Measurements from ENCODE around the gene MGAT4D.
"Not testable (repeated sequence)": the region's sequence is repeated elsewhere in the genome, so short reads cannot be mapped to it uniquely, and the experiment has no call there.

MGAT4D gene

DNA sequence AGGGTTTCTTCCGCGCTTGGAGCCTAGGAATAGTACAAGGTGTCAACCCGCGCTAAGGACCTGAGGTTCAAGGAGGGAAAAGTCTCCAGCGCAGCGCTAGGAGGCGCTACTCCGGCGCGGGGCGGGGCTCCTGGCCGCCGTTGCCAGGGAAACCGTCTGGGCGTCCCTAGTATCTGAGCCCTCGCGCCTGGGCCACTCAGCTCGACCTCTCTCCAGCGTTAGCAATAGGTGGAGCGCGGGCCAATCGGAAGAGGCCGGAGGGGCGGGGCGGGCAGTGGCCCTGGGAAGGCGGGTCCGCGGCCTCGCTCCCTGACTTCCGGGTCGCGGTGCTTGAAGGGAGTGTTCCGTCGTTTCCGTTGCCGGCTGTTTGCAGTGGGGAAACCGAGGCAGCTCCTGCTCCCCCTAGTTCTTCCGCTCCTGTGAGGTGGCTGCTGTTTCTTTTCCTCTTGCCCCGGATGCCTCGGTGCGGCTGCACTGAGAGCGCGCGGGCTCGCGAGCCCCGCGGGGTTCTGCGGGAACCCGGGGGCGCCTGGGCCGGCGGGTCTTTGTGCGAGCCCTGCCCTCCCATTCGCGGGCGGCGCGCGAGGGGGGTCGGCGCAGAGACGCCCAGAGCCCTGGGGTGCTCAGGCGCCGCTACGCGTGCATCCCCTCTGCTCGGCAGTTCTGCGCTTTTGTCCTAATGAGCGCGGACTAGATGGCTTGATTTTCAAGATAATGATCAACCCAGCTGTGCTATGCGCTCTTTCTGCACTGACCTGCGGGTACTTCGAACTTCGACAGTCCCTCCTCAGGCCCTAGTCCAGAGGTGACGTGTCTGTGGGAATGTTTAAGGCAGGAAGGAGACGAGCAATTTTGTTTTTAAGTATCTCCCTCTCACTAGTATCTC, 26.0 kb upstream of the MGAT4D start, which contains the start of gene ELMOD2:
Gene ELMOD2 (plus strand): TSS at position 312 of the 886 bp plus-strand sequence. CDS start 1,261 bp downstream, outside the sequence.
- H3K4me1 ChIP-seq (ENCODE audit: insufficient read depth, low read length), result peaks cover 23% of the 10 kb centered on the region
- peak within 1 kb of the TSS; percentile 25 to 76 for H3K4me3 ChIP-seq (ENCODE audit: low read depth in 1 of 2, low read length in 2 of 2)
- peak within 1 kb of the TSS; percentile 71 for H3K9ac ChIP-seq (ENCODE audit: low read depth, low read length)
- H4K20me1 ChIP-seq (ENCODE audit: insufficient read depth, low read length), result no peaks in the 10 kb centered on the region
- H3K27me3 ChIP-seq (ENCODE audit: insufficient read depth, low read length, poor library complexity), result no peaks in the 10 kb centered on the region
- ATAC-seq (ENCODE audit: insufficient read depth, low read depth) (peak; percentile 99), DNase-seq (peak; percentile 98)
- peak within 1 kb of the TSS; percentile 92 for H2AFZ ChIP-seq (ENCODE audit: low read depth, low read length)
- H3K4me2 ChIP-seq (ENCODE audit: insufficient read depth, low read length), result peak within 1 kb of the TSS; percentile 88
- no peak for TF ChIP-seq EZH2 (IDR thresholded peaks at IDR 0.05; ENCODE audit: borderline replicate concordance, low read depth, low read length, severe bottlenecking)
- peak; percentile 93 for TF ChIP-seq CTCF (IDR thresholded peaks at IDR 0.05; ENCODE audit: borderline replicate concordance, extremely low read depth, low read length, poor library complexity, severe bottlenecking)
- peaks cover 11% of the 10 kb centered on the region; the same call in 1 of the 2 replicates for H3K36me3 ChIP-seq (ENCODE audit: insufficient read depth, low read length)
- peaks cover 15% of the 10 kb centered on the region for H3K79me2 ChIP-seq (ENCODE audit: insufficient read depth, low read length)
- H3K27ac ChIP-seq (ENCODE audit: low read length), result peak within 1 kb of the TSS; percentile 85
- no peaks in the 10 kb centered on the region for H3K9me3 ChIP-seq (ENCODE audit: insufficient read depth, low read length, severe bottlenecking)

DNA sequence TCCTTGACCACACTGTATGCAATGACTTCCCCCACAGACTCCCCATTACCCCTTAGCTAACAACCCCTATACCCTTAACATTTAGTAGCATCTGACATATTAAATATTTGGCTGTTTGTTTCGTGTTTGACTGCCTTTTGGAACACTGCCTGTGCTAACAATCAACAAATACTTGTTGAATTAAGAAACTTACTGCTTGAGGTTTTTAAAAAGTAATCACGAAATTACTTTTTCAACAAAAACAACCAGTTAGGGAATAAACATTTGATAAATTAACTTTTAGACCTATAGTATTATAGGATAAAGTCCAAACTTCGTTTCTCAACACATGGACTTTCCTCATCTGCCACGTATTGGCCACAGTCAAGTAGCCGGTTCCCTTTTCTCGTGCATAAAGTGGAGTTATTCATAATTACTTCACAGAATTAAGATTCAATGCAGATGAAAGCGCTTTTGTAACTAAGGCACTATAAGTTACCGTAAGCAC, 25.3 kb upstream of the MGAT4D start:
- peak overlapping the region; percentile 56; the same call in 1 of the 2 replicates for H3K27ac ChIP-seq (ENCODE audit: low read length)
- H3K4me3 ChIP-seq (ENCODE audit: low read depth in 1 of 2, low read length in 2 of 2), result peak overlapping the region in 1 of 2 experiments; percentile 76; a peak in 2 of 4 replicates
- no peaks in the 10 kb centered on the region for H3K27me3 ChIP-seq (ENCODE audit: insufficient read depth, low read length, poor library complexity)

DNA sequence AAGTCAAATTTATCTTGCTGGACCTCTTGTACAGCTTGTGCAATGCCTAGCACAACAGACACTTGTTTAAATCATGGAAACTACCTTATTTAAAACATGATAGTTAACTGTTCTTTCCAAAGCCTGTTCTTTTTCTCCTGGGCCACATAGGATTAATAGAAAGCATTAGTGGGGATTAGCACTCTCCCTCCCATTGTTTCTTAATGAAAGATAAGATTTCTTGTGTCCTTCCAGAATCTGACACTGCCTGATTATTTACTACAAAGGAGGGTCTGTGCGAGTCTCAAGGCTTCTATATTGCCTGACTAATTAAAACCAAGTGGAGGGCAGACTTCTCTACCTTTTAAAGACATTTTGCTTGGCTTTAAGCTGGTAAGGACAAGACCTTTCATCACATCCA, 17.3 kb upstream of the MGAT4D start:
- Histone ChIP-seq H3K79me2 (ENCODE audit: insufficient read depth, low read length) (no peaks in the 10 kb centered on the region), H4K20me1 (ENCODE audit: insufficient read depth, low read length) (no peaks in the 10 kb centered on the region), H2AFZ (ENCODE audit: low read depth, low read length) (no peak overlapping the region), H3K9ac (ENCODE audit: low read depth, low read length) (no peak overlapping the region), H3K4me1 (ENCODE audit: insufficient read depth, low read length) (no peaks in the 10 kb centered on the region), H3K4me3 (ENCODE audit: low read depth in 1 of 2, low read length in 2 of 2) (no peak overlapping the region), H3K27me3 (ENCODE audit: insufficient read depth, low read length, poor library complexity) (no peaks in the 10 kb centered on the region), H3K36me3 (ENCODE audit: insufficient read depth, low read length) (no peaks in the 10 kb centered on the region), H3K27ac (ENCODE audit: low read length) (no peak overlapping the region), H3K9me3 (ENCODE audit: insufficient read depth, low read length, severe bottlenecking) (no peaks in the 10 kb centered on the region), H3K4me2 (ENCODE audit: insufficient read depth, low read length) (no peak overlapping the region)
- TF ChIP-seq CTCF (IDR thresholded peaks at IDR 0.05; ENCODE audit: borderline replicate concordance, extremely low read depth, low read length, poor library complexity, severe bottlenecking), result no peak
- TF ChIP-seq EZH2 (IDR thresholded peaks at IDR 0.05; ENCODE audit: borderline replicate concordance, low read depth, low read length, severe bottlenecking), result no peak
- no peak for DNase-seq
- ATAC-seq (ENCODE audit: insufficient read depth, low read depth), result no peak

More for the DNA sequence above, 25.3 kb upstream of the MGAT4D start:
- DNase-seq (no peak), ATAC-seq (ENCODE audit: insufficient read depth, low read depth) (no peak)
- Histone ChIP-seq H3K4me2 (ENCODE audit: insufficient read depth, low read length) (peak overlapping the region; percentile 88), H4K20me1 (ENCODE audit: insufficient read depth, low read length) (no peaks in the 10 kb centered on the region), H3K9ac (ENCODE audit: low read depth, low read length) (peak overlapping the region; percentile 31; the same call in 1 of the 2 replicates), H3K36me3 (ENCODE audit: insufficient read depth, low read length) (peaks cover 8% of the 10 kb centered on the region; the same call in 1 of the 2 replicates), H3K79me2 (ENCODE audit: insufficient read depth, low read length) (peaks cover 15% of the 10 kb centered on the region), H3K9me3 (ENCODE audit: insufficient read depth, low read length, severe bottlenecking) (no peaks in the 10 kb centered on the region), H2AFZ (ENCODE audit: low read depth, low read length) (peak overlapping the region; percentile 92), H3K4me1 (ENCODE audit: insufficient read depth, low read length) (peaks cover 23% of the 10 kb centered on the region)
- TF ChIP-seq CTCF (IDR thresholded peaks at IDR 0.05; ENCODE audit: borderline replicate concordance, extremely low read depth, low read length, poor library complexity, severe bottlenecking) (no peak), EZH2 (IDR thresholded peaks at IDR 0.05; ENCODE audit: borderline replicate concordance, low read depth, low read length, severe bottlenecking) (no peak)

DNA sequence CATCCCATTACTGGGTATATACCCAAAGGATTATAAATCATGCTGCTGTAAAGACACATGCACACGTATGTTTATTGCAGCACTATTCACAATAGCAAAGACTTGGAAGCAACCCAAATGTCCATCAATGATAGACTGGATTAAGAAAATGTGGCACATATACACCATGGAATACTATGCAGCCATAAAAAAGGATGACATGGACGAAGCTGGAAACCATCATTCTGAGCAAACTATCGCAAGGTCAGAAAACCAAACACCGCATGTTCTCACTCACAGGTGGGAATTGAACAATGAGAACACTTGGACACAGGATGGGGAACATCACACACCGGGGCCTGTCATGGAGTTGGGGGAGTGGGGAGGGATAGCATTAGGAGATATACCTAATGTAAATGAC, 15.7 kb upstream of the MGAT4D start:
- ATAC-seq (ENCODE audit: insufficient read depth, low read depth); H3K9me3 ChIP-seq (ENCODE audit: insufficient read depth, low read length, severe bottlenecking): not testable (repeated sequence)

More for the DNA sequence above, 15.7 kb upstream of the MGAT4D start:
- not testable (repeated sequence) for DNase-seq; H3K27me3 ChIP-seq (ENCODE audit: insufficient read depth, low read length, poor library complexity); H3K36me3 ChIP-seq (ENCODE audit: insufficient read depth, low read length); H3K79me2 ChIP-seq (ENCODE audit: insufficient read depth, low read length); H3K4me3 ChIP-seq (ENCODE audit: low read depth in 1 of 2, low read length in 2 of 2); H3K9ac ChIP-seq (ENCODE audit: low read depth, low read length); H2AFZ ChIP-seq (ENCODE audit: low read depth, low read length); H3K4me2 ChIP-seq (ENCODE audit: insufficient read depth, low read length); H4K20me1 ChIP-seq (ENCODE audit: insufficient read depth, low read length); H3K4me1 ChIP-seq (ENCODE audit: insufficient read depth, low read length); H3K27ac ChIP-seq (ENCODE audit: low read length)
